NOMO-1 (cell line): ENCODE data around the gene PAK4.
A peak's percentile ranks its signal among the peaks of the same experiment; 100 is the strongest.
"Not testable (repeated sequence)": the region's sequence is repeated elsewhere in the genome, so short reads cannot be mapped to it uniquely, and the experiment has no call there.

Source experiments
- DNase-seq, 2 experiments: peaks; one replicate each; lab custom pipeline; 2025; ENCODE audit not compliant: unreplicated experiment in 2 of 2; lab: John Stamatoyannopoulos, UW

PAK4 gene

GRCh38 chr19:39099341-39099740 lies 26.2 kb upstream of the PAK4 start:
- DNase-seq = no peak

DNA sequence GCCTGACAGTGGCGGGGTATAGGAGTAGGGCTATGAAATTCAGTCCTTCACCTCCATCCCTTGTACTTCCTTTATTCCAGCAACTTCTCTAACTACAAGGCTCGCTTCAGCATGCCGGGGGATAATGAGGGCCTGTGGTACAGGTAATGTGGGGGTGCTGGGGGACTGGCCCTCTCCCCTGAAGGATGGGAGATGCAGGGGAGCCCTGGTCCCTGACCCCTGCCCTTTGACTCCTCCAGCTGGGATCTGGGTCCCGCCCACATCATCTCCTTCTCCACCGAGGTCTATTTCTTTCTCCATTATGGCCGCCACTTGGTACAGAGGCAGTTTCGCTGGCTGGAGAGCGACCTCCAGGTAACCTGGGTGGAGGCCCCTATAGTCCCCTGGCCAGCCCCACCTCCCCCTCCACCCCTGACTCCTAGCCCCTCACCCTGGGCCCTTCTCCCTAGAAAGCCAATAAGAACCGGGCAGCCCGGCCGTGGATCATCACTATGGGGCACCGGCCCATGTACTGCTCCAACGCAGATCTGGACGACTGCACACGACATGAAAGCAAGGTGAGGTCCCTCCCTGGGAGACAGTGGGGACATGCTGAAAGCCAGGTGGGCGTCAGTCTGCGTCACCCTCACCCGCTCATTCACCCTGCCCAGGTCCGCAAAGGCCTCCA lies 25.0 kb upstream of the PAK4 start:
- DNase-seq = no peak

DNA sequence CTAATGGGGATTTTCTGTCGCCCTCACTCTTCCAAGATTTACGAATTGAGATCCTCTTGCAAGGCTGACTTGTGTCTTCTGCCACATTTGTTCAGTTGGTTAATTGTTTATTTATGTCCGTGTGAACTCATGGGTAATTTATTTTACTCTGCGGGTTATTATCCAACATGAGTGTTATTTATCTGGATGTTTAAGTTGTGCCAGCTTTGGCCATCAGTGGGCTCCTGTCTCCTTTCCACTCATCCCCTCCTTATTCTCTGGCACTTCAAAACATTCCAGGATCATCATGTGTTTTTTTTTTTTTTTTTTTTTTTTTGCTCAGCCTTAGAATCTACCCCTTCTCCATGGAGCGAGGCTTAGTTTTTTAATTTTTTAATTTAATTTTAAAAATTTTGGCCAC lies 22.4 kb upstream of the PAK4 start:
- DNase-seq = no peak

DNA sequence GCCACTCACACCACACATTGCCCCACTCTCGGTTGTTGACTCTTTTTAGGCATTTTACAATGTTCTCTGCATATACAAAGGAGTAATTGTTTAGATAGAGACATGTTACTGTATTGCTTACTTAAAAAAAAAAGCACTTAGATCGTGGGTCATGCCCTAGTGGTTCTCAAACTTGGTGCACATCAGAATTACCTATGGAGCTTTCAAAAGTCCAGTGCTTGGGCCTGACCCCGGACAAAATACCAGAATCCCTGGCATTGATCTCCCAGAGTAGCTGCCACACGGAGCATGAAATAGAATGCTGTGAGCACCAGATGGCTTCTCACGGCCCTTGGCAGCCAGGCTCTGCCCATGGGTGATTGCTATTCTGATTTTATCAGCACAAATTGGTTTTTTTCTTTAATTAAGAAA lies 21.4 kb upstream of the PAK4 start:
- no peak for DNase-seq

DNA sequence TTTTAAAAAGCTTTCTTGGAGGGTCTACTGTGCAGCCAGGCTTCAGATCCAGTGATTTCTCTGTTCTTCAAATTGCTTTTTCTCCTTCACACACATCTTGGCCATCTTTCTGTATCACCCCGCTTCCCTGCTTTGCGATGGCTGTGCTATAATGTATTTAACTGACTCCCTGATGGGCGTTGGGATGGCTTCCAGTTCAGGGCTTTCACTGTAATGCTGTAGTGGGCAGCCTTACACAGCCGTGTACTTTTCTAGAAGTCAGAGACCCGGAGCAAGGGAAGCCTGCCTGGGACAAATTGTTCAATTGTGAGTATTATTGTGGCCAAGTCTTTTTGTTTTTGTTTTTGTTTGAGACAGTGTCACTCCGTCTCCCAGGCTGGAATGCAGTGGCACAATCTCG lies 19.4 kb upstream of the PAK4 start:
- DNase-seq = no peak

GRCh38 chr19:39109641-39110040 lies 15.9 kb upstream of the PAK4 start:
- no peak for DNase-seq

DNA sequence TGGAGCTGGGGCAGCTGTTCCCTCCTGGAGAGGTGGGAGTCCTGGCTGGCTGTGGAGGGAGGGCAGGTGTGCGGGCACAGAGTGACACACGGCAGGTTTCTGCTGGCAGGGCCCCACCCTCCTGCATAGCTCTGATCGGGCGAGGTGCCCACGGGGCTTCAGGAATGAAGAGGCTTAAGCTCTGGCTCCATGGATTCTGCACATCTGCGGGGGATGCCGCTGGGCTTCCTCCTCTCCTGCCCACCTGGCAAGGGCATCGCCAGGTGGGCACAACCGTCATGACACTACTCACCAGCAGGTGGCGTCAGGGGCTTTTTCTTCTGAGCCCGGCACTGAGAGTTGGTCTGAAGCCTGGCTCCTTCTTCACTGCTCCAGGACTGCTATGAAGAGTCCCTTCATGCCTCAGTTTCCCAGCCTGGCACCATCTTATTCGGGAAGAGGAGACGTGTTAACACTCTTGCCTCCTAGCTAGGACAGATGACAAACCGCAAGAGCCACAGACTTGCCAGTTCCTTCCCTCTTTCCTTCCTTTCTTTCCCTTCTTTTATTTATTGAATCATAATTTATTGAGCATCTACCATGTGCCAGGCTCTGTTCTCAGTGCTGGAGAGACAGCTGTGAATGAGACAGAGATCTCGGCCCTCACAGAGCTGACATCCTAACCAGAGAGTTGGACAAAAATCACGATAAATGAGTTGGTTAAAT lies 15.2 kb upstream of the PAK4 start:
- peak in 1 of 2 experiments; percentile 25 for DNase-seq

- no peak for DNase-seq
Observed at GRCh38 chr19:39111593-39112199, 13.9 kb upstream of the PAK4 start.

GRCh38 chr19:39112338-39112890 lies 13.2 kb upstream of the PAK4 start:
- no peak for DNase-seq

- no peak for DNase-seq
Observed at GRCh38 chr19:39113199-39113598, 12.4 kb upstream of the PAK4 start.

DNA sequence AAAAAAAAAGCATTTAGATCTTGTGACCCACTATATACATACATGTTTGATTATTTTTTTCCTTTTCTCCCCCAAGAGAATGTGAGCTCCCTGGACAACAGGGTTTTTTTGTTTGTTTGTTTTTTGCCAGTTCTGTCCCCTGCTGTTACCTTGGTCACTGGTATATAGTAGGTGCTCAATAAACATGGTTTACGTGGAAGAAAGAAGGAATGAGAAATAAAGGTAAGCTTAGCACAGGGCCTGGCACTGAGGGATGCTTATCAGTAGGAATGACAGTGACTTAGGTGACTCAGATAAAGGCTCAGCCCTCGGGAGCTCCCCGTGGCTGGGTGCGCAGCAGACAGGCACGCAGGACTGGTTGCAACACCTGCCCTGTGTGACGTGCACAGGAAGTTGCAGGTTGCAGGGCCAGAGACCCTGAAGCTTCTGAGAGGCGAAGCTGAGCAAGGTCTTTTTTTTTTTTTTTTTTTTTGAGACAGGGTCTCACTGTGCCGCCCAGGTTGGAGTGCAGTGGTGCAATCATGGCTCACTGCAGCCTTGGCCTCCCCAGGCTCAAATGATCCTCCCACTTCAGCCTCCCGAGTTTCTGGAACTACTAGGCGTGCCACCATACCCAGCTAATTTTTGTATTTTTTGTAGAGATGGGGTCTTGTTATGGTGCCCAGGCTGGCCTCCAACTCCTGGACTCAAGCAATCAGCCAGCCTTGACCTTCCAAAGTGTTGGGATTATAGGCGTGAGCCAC lies 10.3 kb upstream of the PAK4 start:
- DNase-seq = no peak

GRCh38 chr19:39117023-39117422 lies 8.6 kb upstream of the PAK4 start:
- not testable (repeated sequence) for DNase-seq

DNA sequence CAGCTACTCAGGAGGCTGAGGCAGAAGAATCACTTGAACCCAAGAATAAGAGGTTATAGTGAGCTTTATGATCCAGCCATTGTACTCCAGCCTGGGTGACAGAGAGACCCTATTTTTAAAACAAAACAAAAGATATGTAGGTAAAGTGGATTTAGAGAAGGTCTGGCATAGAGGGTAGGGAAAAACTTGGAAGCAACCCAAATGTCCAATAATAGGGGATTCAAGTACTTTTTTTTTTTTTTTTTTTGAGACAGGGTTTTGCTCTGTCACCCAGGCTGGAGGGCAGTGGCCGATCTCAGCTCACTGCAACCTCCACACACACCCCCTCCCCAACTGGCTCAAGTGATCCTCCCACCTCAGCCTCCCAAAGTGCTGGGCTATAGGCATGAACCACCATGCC lies 5.8 kb upstream of the PAK4 start:
- DNase-seq = no peak

DNA sequence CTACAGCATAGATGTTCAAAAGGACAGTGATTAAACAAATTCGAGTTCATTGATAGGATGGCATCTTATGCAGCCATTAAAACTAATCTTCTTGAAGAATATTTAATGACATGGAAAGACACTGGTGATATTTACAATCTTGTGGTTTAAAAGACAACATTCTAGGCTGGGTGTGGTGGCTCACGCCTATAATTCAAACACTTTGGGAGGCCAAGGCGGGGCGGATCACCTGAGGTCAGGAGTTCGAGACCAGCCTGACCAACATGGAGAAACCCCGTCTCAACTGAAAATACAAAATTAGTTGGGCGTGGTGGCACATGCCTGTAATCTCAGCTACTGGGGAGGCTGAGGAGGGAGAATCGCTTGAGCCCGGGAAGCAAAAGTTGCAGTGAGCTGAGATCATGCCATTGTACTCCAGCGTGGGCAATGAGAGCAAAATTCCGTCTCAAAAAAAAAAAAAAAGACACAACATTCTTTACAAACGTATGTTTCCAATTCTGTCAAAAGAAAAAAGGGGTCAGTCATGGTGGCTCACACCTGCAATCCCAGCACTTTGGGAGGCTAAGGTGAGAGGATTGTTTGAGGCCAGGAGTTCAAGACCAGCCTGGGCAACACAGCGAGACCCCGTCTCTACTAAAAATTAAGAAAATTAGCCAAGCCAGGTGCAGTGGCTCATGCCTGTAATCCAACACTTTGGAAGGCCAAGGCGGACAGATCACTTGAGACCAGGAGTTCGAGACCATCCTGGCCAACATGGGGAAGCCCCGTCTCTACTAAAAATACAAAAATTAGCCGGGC lies 2.5 kb upstream of the PAK4 start:
- no peak for DNase-seq

GRCh38 chr19:39124136-39124764 lies 1.3 kb upstream of the PAK4 start:
- DNase-seq = no peak

- no peak for DNase-seq
Observed at GRCh38 chr19:39125199-39125553, 410 bp upstream of the PAK4 start.

DNA sequence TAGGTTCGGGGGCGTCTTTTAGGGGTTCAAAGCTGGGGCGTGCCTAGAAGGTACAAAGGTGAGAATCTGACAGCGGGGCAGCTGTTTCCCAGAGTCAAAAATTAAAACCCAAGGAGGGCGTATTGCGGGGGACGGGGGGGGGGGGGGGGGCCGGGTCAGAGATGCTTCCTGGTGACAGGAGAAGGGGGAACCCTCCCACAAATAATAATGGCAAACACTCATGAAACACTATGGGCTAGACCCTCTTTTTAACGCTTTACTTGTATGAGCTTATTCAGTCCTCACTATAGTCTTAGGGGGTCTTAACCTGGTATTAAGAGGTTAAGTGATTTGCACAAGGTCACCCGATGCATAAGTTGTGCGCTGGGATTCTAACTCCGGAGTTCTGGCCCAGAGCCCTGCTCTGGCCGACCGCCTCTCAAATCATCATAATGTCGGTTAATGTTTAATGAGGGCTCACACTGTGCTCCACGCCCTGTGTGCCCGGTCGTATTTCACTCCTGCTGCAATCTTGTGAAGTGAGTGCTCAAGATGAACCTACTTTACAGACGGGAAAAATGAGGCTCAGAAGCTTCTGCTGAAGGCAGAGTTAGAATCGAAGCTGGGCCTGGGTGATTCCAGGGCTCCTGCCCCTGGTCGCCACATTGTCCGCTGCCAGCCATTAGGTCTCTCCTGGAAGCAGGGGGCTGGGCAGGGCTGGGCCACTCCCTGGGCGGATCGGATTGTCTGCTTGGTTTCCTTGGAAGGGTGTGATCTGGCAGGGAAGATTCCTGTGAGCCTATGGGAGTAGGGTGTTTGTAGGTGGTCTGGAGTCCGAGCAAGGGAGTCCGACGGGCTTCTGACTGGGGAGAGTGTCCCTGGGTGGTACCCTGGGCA lies 964 bp downstream of the PAK4 start:
- no peak for DNase-seq

DNA sequence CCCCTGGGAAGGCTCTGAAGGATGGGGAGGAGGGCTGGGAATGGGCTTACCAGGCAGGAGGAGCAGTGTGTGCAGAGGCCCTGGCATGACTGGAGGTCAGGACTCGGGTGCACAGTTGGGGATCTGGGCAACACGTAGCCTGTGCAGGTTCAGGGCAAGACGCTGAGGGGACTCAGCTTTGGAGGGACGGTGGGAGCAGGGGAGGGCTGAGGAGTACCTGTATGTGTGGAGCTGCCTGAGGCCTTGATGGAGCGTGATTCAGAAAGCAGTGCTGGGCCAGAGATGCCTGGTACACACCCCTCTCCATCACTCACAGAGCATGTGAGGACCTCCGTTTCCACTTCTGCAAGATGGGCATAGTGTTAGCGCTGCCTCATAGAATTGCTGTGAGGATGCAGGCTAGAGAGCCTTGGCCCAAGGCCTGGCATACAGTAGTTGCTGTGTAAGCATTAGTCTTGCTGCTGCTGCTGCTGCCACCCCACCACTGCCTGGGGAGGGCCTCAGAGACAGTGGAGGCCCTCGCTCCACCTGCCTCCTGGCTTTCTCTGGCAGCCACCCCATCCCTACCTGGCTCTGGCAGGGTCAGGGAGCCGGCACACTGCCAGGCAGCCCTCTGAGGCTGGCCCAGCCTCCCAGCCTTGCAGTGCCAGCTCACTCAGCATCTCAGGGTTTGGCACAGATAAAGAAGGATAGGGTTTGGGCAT lies 2.4 kb downstream of the PAK4 start:
- DNase-seq = no peak
